ENCODE measurements around the gene CHRNE.

DNA sequence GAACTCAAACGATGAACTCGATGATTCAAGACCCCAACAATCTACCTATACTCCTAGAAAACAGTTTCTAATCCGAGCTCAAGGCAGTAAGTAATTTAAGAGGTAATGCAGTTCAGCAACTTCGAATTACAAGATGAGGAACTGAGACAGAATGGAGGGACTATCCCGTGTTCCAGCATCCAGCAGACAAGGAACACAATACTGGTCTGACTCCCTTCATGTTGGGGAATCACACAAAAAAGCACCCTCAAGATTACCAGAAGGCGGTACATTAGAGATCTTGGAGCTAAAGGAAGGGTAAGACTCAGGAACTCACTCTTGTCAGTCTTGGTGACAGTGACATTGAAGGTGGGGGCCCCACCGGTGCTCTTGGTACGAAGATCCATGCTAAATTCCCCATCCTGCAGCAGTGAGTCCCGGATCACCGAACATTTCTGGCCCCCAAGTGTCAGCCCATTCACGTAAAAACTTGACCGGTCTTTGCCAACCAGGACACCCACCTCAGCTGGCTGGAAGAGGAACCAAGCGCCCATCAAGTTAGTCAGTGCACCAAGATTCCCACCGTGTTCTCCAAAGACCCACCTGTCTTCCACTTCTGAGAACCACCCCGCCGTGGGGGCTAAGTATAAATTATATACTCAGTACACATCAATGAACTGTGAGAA, 43.5 kb upstream of the CHRNE start:
- TF ChIP-seq, protein P1, sequence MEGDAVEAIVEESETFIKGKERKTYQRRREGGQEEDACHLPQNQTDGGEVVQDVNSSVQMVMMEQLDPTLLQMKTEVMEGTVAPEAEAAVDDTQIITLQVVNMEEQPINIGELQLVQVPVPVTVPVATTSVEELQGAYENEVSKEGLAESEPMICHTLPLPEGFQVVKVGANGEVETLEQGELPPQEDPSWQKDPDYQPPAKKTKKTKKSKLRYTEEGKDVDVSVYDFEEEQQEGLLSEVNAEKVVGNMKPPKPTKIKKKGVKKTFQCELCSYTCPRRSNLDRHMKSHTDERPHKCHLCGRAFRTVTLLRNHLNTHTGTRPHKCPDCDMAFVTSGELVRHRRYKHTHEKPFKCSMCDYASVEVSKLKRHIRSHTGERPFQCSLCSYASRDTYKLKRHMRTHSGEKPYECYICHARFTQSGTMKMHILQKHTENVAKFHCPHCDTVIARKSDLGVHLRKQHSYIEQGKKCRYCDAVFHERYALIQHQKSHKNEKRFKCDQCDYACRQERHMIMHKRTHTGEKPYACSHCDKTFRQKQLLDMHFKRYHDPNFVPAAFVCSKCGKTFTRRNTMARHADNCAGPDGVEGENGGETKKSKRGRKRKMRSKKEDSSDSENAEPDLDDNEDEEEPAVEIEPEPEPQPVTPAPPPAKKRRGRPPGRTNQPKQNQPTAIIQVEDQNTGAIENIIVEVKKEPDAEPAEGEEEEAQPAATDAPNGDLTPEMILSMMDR (conservative IDR thresholded peaks at IDR 0.05; ENCODE audit: low read depth in 2 of 2), result no peak
- TF ChIP-seq EZH2phosphoT487 (IDR thresholded peaks at IDR 0.05; ENCODE audit: unreplicated experiment) (no peak), POLR2AphosphoS5 (IDR thresholded peaks at IDR 0.05; ENCODE audit: low read depth) (peak; percentile 7; the same call in 1 of the 2 replicates), EZH2 (IDR thresholded peaks at IDR 0.05; ENCODE audit: low read depth, unreplicated experiment) (no peak), CREB1 (CRISPR knock-in tag; IDR thresholded peaks at IDR 0.05; ENCODE audit: low read depth) (no peak), ZNF114 (CRISPR knock-in tag; IDR thresholded peaks at IDR 0.05) (no peak), NANOG (IDR thresholded peaks at IDR 0.05; ENCODE audit: borderline replicate concordance) (no peak), JUNB (IDR thresholded peaks at IDR 0.05; ENCODE audit: unreplicated experiment) (no peak), ZNF331 (CRISPR knock-in tag; IDR thresholded peaks at IDR 0.05; ENCODE audit: low read depth) (no peak)
- TF ChIP-seq, protein P2, sequence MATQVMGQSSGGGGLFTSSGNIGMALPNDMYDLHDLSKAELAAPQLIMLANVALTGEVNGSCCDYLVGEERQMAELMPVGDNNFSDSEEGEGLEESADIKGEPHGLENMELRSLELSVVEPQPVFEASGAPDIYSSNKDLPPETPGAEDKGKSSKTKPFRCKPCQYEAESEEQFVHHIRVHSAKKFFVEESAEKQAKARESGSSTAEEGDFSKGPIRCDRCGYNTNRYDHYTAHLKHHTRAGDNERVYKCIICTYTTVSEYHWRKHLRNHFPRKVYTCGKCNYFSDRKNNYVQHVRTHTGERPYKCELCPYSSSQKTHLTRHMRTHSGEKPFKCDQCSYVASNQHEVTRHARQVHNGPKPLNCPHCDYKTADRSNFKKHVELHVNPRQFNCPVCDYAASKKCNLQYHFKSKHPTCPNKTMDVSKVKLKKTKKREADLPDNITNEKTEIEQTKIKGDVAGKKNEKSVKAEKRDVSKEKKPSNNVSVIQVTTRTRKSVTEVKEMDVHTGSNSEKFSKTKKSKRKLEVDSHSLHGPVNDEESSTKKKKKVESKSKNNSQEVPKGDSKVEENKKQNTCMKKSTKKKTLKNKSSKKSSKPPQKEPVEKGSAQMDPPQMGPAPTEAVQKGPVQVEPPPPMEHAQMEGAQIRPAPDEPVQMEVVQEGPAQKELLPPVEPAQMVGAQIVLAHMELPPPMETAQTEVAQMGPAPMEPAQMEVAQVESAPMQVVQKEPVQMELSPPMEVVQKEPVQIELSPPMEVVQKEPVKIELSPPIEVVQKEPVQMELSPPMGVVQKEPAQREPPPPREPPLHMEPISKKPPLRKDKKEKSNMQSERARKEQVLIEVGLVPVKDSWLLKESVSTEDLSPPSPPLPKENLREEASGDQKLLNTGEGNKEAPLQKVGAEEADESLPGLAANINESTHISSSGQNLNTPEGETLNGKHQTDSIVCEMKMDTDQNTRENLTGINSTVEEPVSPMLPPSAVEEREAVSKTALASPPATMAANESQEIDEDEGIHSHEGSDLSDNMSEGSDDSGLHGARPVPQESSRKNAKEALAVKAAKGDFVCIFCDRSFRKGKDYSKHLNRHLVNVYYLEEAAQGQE (IDR thresholded peaks at IDR 0.05; ENCODE audit: unreplicated experiment), result no peak
- TF ChIP-seq, protein P3, sequence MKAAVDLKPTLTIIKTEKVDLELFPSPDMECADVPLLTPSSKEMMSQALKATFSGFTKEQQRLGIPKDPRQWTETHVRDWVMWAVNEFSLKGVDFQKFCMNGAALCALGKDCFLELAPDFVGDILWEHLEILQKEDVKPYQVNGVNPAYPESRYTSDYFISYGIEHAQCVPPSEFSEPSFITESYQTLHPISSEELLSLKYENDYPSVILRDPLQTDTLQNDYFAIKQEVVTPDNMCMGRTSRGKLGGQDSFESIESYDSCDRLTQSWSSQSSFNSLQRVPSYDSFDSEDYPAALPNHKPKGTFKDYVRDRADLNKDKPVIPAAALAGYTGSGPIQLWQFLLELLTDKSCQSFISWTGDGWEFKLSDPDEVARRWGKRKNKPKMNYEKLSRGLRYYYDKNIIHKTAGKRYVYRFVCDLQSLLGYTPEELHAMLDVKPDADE (IDR thresholded peaks at IDR 0.05), result no peak
